ENCODE measurements around the gene PRRT1B. TPM values are rescaled to one million over a fixed set of nuclear protein-coding genes. Genes with fewer than 3 reads are reported as not detected.

The PRRT1B gene
- total and polyA plus RNA-seq, 9 of the 15 experiments (the other 6 are each of a cell fraction or from before 2014, with no cell fraction given): not detected

- H3K4me2 ChIP-seq (ENCODE audit: insufficient read depth, low read length): no peak overlapping the region
- H3K4me1 ChIP-seq (replicated peaks in 1 of 2; ENCODE audit: control insufficient read depth in 2 of 2, insufficient read depth in 2 of 2, low read length in 2 of 2): no peaks in the 10 kb centered on the region
- H3K4me3 ChIP-seq: no peak overlapping the region
- no peaks in the 10 kb centered on the region for H3K79me2 ChIP-seq (ENCODE audit: control insufficient read depth, insufficient read depth, low read length)
- intact Hi-C loops (cut with micrococcal nuclease) (no loop called here), in situ Hi-C loops (cut with MboI) (loop anchor here (10.0 kb wide), 1 partner anchor 233 kb away; the partner anchor contains the start of gene RAPGEF1)
- CTCF ChIA-PET (ENCODE audit: low intra/inter-chr PET ratio): no interaction called here
- no peak for DNase-seq (ENCODE audit: extremely low read depth in 1 of 4, low spot score in 3 of 4)
- FAIRE-seq: no peak
- H3K9me3 ChIP-seq (replicated peaks; ENCODE audit: control insufficient read depth, insufficient read depth, low read depth, low read length): no peaks in the 10 kb centered on the region
- H3K36me3 ChIP-seq (ENCODE audit: control insufficient read depth, insufficient read depth, low read length): peaks cover 50% of the 10 kb centered on the region; the same call in 2 of the 3 replicates
- no peak overlapping the region for H2AFZ ChIP-seq (ENCODE audit: low read depth, low read length)
- POLR2A ChIA-PET: interaction anchor here (1.3 to 1.5 kb wide), 3 partner anchors 8 to 12 kb away, joined by 4 to 7 read pairs (median 5); partner anchors contain the start of gene POMT1
- H3K9ac ChIP-seq (ENCODE audit: insufficient read depth in 1 of 2, low read depth in 2 of 2, low read length in 2 of 2): no peak overlapping the region
- TF ChIP-seq, protein P1, sequence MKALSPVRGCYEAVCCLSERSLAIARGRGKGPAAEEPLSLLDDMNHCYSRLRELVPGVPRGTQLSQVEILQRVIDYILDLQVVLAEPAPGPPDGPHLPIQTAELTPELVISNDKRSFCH (CRISPR knock-in tag; IDR thresholded peaks at IDR 0.05): no peak
- TF ChIP-seq, protein P1 (tag; IDR thresholded peaks at IDR 0.05): no peak
- TF ChIP-seq RHOXF2B (CRISPR knock-in tag; conservative IDR thresholded peaks at IDR 0.05) (no peak), RBM14 (IDR thresholded peaks at IDR 0.05; ENCODE audit: borderline replicate concordance, insufficient read depth, low read depth, low read length) (no peak), FOXM1 (IDR thresholded peaks at IDR 0.05; ENCODE audit: low read depth) (no peak), FOXM1 (CRISPR knock-in tag; IDR thresholded peaks at IDR 0.05; ENCODE audit: low read depth) (no peak), SMARCC2 (IDR thresholded peaks at IDR 0.05; ENCODE audit: low read depth) (no peak), MTA3 (IDR thresholded peaks at IDR 0.05; ENCODE audit: borderline replicate concordance) (no peak), TCFL5 (CRISPR knock-in tag; conservative IDR thresholded peaks at IDR 0.05) (no peak), ZBTB7A (IDR thresholded peaks at IDR 0.05; ENCODE audit: borderline replicate concordance, control insufficient read depth, low read depth, low read length) (no peak), RBBP5 (IDR thresholded peaks at IDR 0.05; ENCODE audit: borderline replicate concordance, insufficient read depth, low read length, poor library complexity, severe bottlenecking) (no peak), HDGF (IDR thresholded peaks at IDR 0.05) (no peak), PTRF (tag; IDR thresholded peaks at IDR 0.05) (no peak), ZNF324 (CRISPR knock-in tag; IDR thresholded peaks at IDR 0.05) (no peak), ZNF217 (CRISPR knock-in tag; IDR thresholded peaks at IDR 0.05) (no peak)
- TF ChIP-seq, protein P2, sequence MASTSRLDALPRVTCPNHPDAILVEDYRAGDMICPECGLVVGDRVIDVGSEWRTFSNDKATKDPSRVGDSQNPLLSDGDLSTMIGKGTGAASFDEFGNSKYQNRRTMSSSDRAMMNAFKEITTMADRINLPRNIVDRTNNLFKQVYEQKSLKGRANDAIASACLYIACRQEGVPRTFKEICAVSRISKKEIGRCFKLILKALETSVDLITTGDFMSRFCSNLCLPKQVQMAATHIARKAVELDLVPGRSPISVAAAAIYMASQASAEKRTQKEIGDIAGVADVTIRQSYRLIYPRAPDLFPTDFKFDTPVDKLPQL (IDR thresholded peaks at IDR 0.05; ENCODE audit: extremely low read depth, insufficient read length): no peak
- TF ChIP-seq, protein P3, sequence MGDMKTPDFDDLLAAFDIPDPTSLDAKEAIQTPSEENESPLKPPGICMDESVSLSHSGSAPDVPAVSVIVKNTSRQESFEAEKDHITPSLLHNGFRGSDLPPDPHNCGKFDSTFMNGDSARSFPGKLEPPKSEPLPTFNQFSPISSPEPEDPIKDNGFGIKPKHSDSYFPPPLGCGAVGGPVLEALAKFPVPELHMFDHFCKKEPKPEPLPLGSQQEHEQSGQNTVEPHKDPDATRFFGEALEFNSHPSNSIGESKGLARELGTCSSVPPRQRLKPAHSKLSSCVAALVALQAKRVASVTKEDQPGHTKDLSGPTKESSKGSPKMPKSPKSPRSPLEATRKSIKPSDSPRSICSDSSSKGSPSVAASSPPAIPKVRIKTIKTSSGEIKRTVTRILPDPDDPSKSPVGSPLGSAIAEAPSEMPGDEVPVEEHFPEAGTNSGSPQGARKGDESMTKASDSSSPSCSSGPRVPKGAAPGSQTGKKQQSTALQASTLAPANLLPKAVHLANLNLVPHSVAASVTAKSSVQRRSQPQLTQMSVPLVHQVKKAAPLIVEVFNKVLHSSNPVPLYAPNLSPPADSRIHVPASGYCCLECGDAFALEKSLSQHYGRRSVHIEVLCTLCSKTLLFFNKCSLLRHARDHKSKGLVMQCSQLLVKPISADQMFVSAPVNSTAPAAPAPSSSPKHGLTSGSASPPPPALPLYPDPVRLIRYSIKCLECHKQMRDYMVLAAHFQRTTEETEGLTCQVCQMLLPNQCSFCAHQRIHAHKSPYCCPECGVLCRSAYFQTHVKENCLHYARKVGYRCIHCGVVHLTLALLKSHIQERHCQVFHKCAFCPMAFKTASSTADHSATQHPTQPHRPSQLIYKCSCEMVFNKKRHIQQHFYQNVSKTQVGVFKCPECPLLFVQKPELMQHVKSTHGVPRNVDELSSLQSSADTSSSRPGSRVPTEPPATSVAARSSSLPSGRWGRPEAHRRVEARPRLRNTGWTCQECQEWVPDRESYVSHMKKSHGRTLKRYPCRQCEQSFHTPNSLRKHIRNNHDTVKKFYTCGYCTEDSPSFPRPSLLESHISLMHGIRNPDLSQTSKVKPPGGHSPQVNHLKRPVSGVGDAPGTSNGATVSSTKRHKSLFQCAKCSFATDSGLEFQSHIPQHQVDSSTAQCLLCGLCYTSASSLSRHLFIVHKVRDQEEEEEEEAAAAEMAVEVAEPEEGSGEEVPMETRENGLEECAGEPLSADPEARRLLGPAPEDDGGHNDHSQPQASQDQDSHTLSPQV (IDR thresholded peaks at IDR 0.05): no peak
- no peaks in the 10 kb centered on the region; the same call in 1 of the 2 replicates for H4K20me1 ChIP-seq (replicated peaks; ENCODE audit: control insufficient read depth, insufficient read depth, low read length)
- no TSS peak for BruUV-seq (replicated peaks)
- H3K27ac ChIP-seq (ENCODE audit: extremely low read depth, low read depth, low read length): no peak overlapping the region
- no peaks in the 10 kb centered on the region for H3K27me3 ChIP-seq (ENCODE audit: control insufficient read depth in 2 of 2, insufficient read depth in 2 of 2, low read length in 2 of 2)
- WGBS (ENCODE audit: insufficient coverage, low coverage, missing lambda C conversion rate): 83% methylated on average over 7 of the region's 7 CpGs
- no peak for ATAC-seq
- H3K9me1 ChIP-seq (ENCODE audit: control insufficient read depth, insufficient read depth, low read length): no peaks in the 10 kb centered on the region
Measured at GRCh38 chr9:131511416-131511815, 33.9 kb upstream of the PRRT1B start.
